Neural cell (in vitro differentiated cells): ENCODE results near the gene WRAP73. TPM values are rescaled to one million over a fixed set of nuclear protein-coding genes. Genes with fewer than 3 reads are reported as not detected.

Source experiments
- H2AFZ ChIP-seq: fragments of 200-600, 300-800 bp; sonication (generic), shearing (Covaris generic); 2 replicates; pipeline ENCODE4 v1.6.0; 2014; ENCODE audit warnings: low read depth, mild to moderate bottlenecking, antibody characterized with exemption, low read length, moderate library complexity
- H3F3A ChIP-seq: fragments of 200-600 bp; shearing (Covaris generic); 2 replicates; pipeline ENCODE4 v1.6.1; 2016; ENCODE audit warnings: mild to moderate bottlenecking, moderate library complexity, mixed read lengths, antibody characterized with exemption, low read length; ENCODE audit not compliant: insufficient read depth, poor library complexity, severe bottlenecking
- H3K27ac ChIP-seq: fragments of 200-600, 300-800 bp; sonication (generic), shearing (Covaris generic); 2 replicates; pipeline ENCODE4 v1.5.1; 2014; ENCODE audit warnings: mild to moderate bottlenecking, low read length, moderate library complexity
- H3K27me3 ChIP-seq: fragments of 300-800, 200-600 bp; sonication (generic), shearing (Covaris generic); 2 replicates; pipeline ENCODE4 v1.6.0; 2014; ENCODE audit warnings: mild to moderate bottlenecking, low read depth, low read length, moderate library complexity; ENCODE audit not compliant: insufficient read depth
- H3K36me3 ChIP-seq: fragments of 300-800, 200-600 bp; sonication (generic), shearing (Covaris generic); 2 replicates; pipeline ENCODE4 v1.5.1; 2014; ENCODE audit warnings: mild to moderate bottlenecking, antibody characterized with exemption, low read length, moderate library complexity; ENCODE audit not compliant: insufficient read depth
- H3K4me2 ChIP-seq: fragments of 300-800, 200-600 bp; sonication (generic), shearing (Covaris generic); 2 replicates; pipeline ENCODE4 v1.6.0; 2014; ENCODE audit warnings: mild to moderate bottlenecking, low read length
- H3K4me3 ChIP-seq: fragments of 300-800, 200-600 bp; sonication (generic), shearing (Covaris generic); 2 replicates; pipeline ENCODE4 v1.5.1; 2014; ENCODE audit warnings: mild to moderate bottlenecking, low read length, moderate library complexity
- H3K79me2 ChIP-seq: fragments of 200-600 bp; shearing (Covaris generic); replicated peaks from 2 replicates; pipeline ENCODE4 v1.6.0; 2014; ENCODE audit warnings: mild to moderate bottlenecking, low read length, moderate library complexity; ENCODE audit not compliant: insufficient read depth
- H3K9ac ChIP-seq: fragments of 300-800, 200-600 bp; sonication (generic), shearing (Covaris generic); 2 replicates; pipeline ENCODE4 v1.6.1; 2016; ENCODE audit warnings: mild to moderate bottlenecking, low read length, mixed read lengths
- H3K9me2 ChIP-seq: fragments of 200-600 bp; shearing (Covaris generic); 2 replicates; pipeline ENCODE4 v1.6.1; 2016; ENCODE audit warnings: mild to moderate bottlenecking, low read length, mixed read lengths; ENCODE audit not compliant: insufficient read depth
- H3K9me3 ChIP-seq: fragments of 200-600, 300-800 bp; sonication (generic), shearing (Covaris generic); 2 replicates; pipeline ENCODE4 v1.6.1; 2016; ENCODE audit warnings: mild to moderate bottlenecking, mixed run types, low read length, moderate library complexity, mixed read lengths
- H4K20me1 ChIP-seq: fragments of 200-600 bp; shearing (Covaris generic); 2 replicates; pipeline ENCODE4 v1.6.1; 2016; ENCODE audit warnings: mild to moderate bottlenecking, mixed run types; ENCODE audit not compliant: insufficient read depth
- EP300 ChIP-seq: fragments of 450-650 bp; conservative IDR thresholded peaks from 2 replicates; pipeline ENCODE4 v1.6.1; 2014; ENCODE audit warnings: antibody characterized with exemption, mild to moderate bottlenecking, moderate library complexity; ENCODE audit not compliant: poor library complexity, severe bottlenecking
- EZH2 ChIP-seq: fragments of 200-600, 300-800 bp; shearing (Covaris generic), sonication (generic); IDR thresholded peaks from 2 replicates; pipeline ENCODE4 v1.6.1; 2014; ENCODE audit warnings: antibody characterized with exemption, low read length, borderline replicate concordance, mild to moderate bottlenecking; ENCODE audit not compliant: insufficient read depth, poor library complexity, severe bottlenecking
- MXI1 ChIP-seq: fragments of 450-650 bp; conservative IDR thresholded peaks from 2 replicates; pipeline ENCODE4 v1.6.1; 2014; ENCODE audit warnings: antibody characterized with exemption, mild to moderate bottlenecking; ENCODE audit not compliant: poor library complexity, severe bottlenecking
- POLR2AphosphoS5 ChIP-seq: IDR thresholded peaks from 2 replicates; pipeline ENCODE4 v1.6.1; 2012
- RAD21 ChIP-seq: fragments of 450-650 bp; conservative IDR thresholded peaks from 2 replicates; pipeline ENCODE4 v1.6.1; 2014; ENCODE audit warnings: antibody characterized with exemption, mild to moderate bottlenecking, moderate library complexity
- REST ChIP-seq: IDR thresholded peaks from 2 replicates; pipeline ENCODE4 v1.6.1; 2012; ENCODE audit warnings: borderline replicate concordance
- SMC3 ChIP-seq: fragments of 450-650 bp; conservative IDR thresholded peaks from 2 replicates; pipeline ENCODE4 v1.6.1; 2014; ENCODE audit warnings: antibody characterized with exemption, mild to moderate bottlenecking, moderate library complexity; ENCODE audit not compliant: poor library complexity
- TAF1 ChIP-seq: IDR thresholded peaks from 2 replicates; pipeline ENCODE4 v1.6.1; 2012; ENCODE audit warnings: low read depth
- polyA plus RNA-seq: library from polyadenylated mRNA; depleted of rRNA; stranded (reverse); fragments of >200 nt; gene quantifications from 2 replicates; pipeline ENCODE4 v1.2.3, GENCODE V29; 2014
- TF ChIP-seq, protein P1 (sequence below): fragments of 450-650 bp; IDR thresholded peaks from 2 replicates; pipeline ENCODE4 v1.5.1; 2014; ENCODE audit warnings: antibody characterized with exemption, mild to moderate bottlenecking, moderate library complexity; ENCODE audit not compliant: poor library complexity, severe bottlenecking

The WRAP73 gene
- polyA plus RNA-seq, 1 donor from 2014 or later = 32.9 TPM

DNA sequence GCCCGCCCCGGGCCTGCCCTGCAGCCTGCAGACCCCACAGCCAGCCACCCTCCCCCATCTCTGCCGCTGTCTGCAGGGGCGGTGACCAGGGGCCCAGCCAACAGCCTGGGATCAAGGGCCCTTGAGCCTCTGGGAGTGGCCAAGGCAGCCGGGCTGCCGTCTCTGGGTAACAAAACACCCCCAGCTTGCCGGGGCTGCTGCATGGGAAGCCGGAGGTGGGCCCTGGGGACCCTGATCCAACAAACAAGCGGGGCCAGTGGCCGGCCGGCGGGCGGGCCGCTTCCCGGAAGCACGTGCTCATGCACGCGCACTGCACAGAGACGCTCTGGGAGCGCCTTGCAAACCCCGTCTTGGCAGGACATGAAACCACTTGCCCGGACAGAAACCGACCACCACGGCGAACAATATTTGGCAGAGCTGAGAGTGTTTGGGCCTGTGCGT is 51.8 kb downstream of the WRAP73 start:
- no peaks in the 10 kb centered on the region for H3K27me3 ChIP-seq
- no peak overlapping the region for H2AFZ ChIP-seq
- H3K36me3 ChIP-seq = no peaks in the 10 kb centered on the region
- TF ChIP-seq RAD21 (no peak), EZH2 (no peak), REST (no peak), MXI1 (no peak), EP300 (no peak), TAF1 (no peak), POLR2AphosphoS5 (no peak), SMC3 (no peak)
- peak overlapping the region; percentile 25 for H3K4me3 ChIP-seq
- no peaks in the 10 kb centered on the region for H4K20me1 ChIP-seq
- H3F3A ChIP-seq = no peaks in the 10 kb centered on the region
- no peaks in the 10 kb centered on the region for H3K9me2 ChIP-seq
- H3K4me2 ChIP-seq = no peak overlapping the region
- H3K79me2 ChIP-seq = no peaks in the 10 kb centered on the region
- H3K9me3 ChIP-seq = no peaks in the 10 kb centered on the region
- H3K27ac ChIP-seq = peak overlapping the region; percentile 3
- peak overlapping the region; percentile 46 for H3K9ac ChIP-seq

- Histone ChIP-seq H3K4me3 (no peak overlapping the region), H3K4me2 (no peak overlapping the region), H3K36me3 (no peaks in the 10 kb centered on the region), H3K9ac (peak overlapping the region; percentile 46), H3K27me3 (no peaks in the 10 kb centered on the region), H3K79me2 (no peaks in the 10 kb centered on the region), H4K20me1 (no peaks in the 10 kb centered on the region), H2AFZ (no peak overlapping the region), H3K9me2 (no peaks in the 10 kb centered on the region), H3K27ac (no peak overlapping the region), H3F3A (no peaks in the 10 kb centered on the region), H3K9me3 (no peaks in the 10 kb centered on the region)
- TF ChIP-seq REST = no peak
- TF ChIP-seq MXI1 = no peak
- TF ChIP-seq RAD21 = no peak
- TF ChIP-seq, protein P1, sequence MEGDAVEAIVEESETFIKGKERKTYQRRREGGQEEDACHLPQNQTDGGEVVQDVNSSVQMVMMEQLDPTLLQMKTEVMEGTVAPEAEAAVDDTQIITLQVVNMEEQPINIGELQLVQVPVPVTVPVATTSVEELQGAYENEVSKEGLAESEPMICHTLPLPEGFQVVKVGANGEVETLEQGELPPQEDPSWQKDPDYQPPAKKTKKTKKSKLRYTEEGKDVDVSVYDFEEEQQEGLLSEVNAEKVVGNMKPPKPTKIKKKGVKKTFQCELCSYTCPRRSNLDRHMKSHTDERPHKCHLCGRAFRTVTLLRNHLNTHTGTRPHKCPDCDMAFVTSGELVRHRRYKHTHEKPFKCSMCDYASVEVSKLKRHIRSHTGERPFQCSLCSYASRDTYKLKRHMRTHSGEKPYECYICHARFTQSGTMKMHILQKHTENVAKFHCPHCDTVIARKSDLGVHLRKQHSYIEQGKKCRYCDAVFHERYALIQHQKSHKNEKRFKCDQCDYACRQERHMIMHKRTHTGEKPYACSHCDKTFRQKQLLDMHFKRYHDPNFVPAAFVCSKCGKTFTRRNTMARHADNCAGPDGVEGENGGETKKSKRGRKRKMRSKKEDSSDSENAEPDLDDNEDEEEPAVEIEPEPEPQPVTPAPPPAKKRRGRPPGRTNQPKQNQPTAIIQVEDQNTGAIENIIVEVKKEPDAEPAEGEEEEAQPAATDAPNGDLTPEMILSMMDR = no peak
- TF ChIP-seq EZH2 = no peak
- no peak for TF ChIP-seq SMC3
- TF ChIP-seq EP300 = no peak
- TF ChIP-seq POLR2AphosphoS5 = no peak
- no peak for TF ChIP-seq TAF1
Observed at GRCh38 chr1:3597599-3597964, 52.3 kb downstream of the WRAP73 start.
